Activated T-helper 17 cell treated with anti-CD3 and anti-CD28 coated beads, Interleukin-2, amount 50 U/mL, for 72 hours (primary cell): ENCODE data around the gene RGS5. TPM values are rescaled to one million over a fixed set of nuclear protein-coding genes. Genes with fewer than 3 reads are reported as not detected.

Experiments used
- ATAC-seq: fragments of 150-1000 bp; cut with Tn5 transposase; replicated peaks from 2 replicates; pipeline ENCODE4 v1.10.0; 2021; ENCODE audit warnings: mild to moderate bottlenecking, moderate library complexity
- H3K27ac Mint-ChIP-seq: one replicate; pipeline ENCODE4 v1.8.0; 2022; ENCODE audit warnings: mixed read lengths
- H3K27me3 Mint-ChIP-seq: one replicate; pipeline ENCODE4 v1.8.0; 2022; ENCODE audit warnings: mixed read lengths
- H3K36me3 Mint-ChIP-seq: one replicate; pipeline ENCODE4 v1.8.0; 2022; ENCODE audit warnings: low read depth, mild to moderate bottlenecking, mixed read lengths
- H3K4me1 Mint-ChIP-seq: one replicate; pipeline ENCODE4 v1.8.0; 2022; ENCODE audit warnings: mixed read lengths
- H3K4me3 Mint-ChIP-seq: one replicate; pipeline ENCODE4 v1.8.0; 2022; ENCODE audit warnings: mild to moderate bottlenecking, mixed read lengths
- H3K9me3 Mint-ChIP-seq: one replicate; pipeline ENCODE4 v1.8.0; 2022; ENCODE audit warnings: mixed read lengths
- total RNA-seq, 2 donors: library from RNA; stranded (reverse); gene quantifications; one replicate each; pipeline ENCODE4 v1.2.3, GENCODE V29; 2022

The RGS5 gene
- total RNA-seq, 2 donors from 2014 or later: 1.1 to 1.6 TPM

- no peaks in the 10 kb centered on the region for H3K36me3 Mint-ChIP-seq
- H3K9me3 Mint-ChIP-seq: no peaks in the 10 kb centered on the region
- H3K4me1 Mint-ChIP-seq: no peaks in the 10 kb centered on the region
- no peak overlapping the region for H3K4me3 Mint-ChIP-seq
- no peaks in the 10 kb centered on the region for H3K27me3 Mint-ChIP-seq
- no peak overlapping the region for H3K27ac Mint-ChIP-seq
- ATAC-seq: no peak
Measured at GRCh38 chr1:163144418-163144817, 58.3 kb downstream of the RGS5 start.

- no peaks in the 10 kb centered on the region for H3K36me3 Mint-ChIP-seq
- no peak for ATAC-seq
- H3K4me1 Mint-ChIP-seq: no peaks in the 10 kb centered on the region
- H3K9me3 Mint-ChIP-seq: no peaks in the 10 kb centered on the region
- H3K4me3 Mint-ChIP-seq: no peak overlapping the region
- H3K27ac Mint-ChIP-seq: no peak overlapping the region
- H3K27me3 Mint-ChIP-seq: no peaks in the 10 kb centered on the region
Measured at GRCh38 chr1:163142152-163142551, 60.6 kb downstream of the RGS5 start.

DNA sequence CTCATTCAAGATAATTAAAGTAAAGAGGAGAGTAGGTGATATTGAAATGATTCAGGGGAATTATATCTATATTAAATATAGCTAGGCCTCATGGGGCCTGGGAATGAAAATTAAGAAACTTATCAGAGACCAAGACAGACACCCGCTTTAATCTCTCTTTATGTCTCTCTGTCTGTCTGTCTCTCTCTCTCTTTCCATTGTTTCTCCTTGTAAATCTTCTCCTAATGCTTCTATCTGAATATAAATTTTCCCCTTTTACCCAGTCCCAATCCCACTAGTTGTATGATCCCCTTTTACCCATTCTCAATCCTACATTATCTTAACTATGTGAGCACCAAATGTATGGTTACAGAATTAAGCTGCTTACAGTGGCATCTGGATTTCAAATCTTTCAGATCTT is 61.2 kb downstream of the RGS5 start:
- Mint-ChIP-seq H3K4me3 (no peak overlapping the region), H3K27me3 (no peaks in the 10 kb centered on the region), H3K36me3 (no peaks in the 10 kb centered on the region), H3K27ac (no peak overlapping the region), H3K4me1 (no peaks in the 10 kb centered on the region), H3K9me3 (no peaks in the 10 kb centered on the region)
- ATAC-seq: no peak

GRCh38 chr1:163137556-163138265 is 65.0 kb downstream of the RGS5 start:
- no peak for ATAC-seq
- no peaks in the 10 kb centered on the region for H3K27me3 Mint-ChIP-seq
- H3K4me1 Mint-ChIP-seq: no peaks in the 10 kb centered on the region
- no peaks in the 10 kb centered on the region for H3K9me3 Mint-ChIP-seq
- no peaks in the 10 kb centered on the region for H3K36me3 Mint-ChIP-seq
- no peak overlapping the region for H3K27ac Mint-ChIP-seq
- no peak overlapping the region for H3K4me3 Mint-ChIP-seq

DNA sequence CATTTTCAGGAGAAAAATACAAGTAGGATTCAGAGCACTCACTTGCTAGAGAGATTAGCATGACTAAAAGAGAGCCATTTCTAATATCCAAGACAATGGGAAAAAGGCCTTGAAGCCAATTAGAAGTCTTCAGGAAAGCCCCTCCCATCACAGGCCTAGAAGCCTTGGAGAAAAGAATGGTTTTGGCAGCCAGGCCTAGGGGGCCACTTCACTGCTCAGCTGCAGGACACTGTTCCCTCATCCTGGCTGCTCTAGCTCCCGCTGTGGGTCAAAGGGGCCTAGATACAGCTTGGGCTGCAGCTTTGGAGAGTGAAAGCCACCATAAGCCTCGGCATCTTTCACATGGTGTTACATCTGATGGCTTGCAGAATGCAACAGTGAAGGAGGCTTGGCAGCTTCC is 70.7 kb downstream of the RGS5 start:
- H3K4me1 Mint-ChIP-seq: no peaks in the 10 kb centered on the region
- peaks cover 4% of the 10 kb centered on the region for H3K27me3 Mint-ChIP-seq

DNA sequence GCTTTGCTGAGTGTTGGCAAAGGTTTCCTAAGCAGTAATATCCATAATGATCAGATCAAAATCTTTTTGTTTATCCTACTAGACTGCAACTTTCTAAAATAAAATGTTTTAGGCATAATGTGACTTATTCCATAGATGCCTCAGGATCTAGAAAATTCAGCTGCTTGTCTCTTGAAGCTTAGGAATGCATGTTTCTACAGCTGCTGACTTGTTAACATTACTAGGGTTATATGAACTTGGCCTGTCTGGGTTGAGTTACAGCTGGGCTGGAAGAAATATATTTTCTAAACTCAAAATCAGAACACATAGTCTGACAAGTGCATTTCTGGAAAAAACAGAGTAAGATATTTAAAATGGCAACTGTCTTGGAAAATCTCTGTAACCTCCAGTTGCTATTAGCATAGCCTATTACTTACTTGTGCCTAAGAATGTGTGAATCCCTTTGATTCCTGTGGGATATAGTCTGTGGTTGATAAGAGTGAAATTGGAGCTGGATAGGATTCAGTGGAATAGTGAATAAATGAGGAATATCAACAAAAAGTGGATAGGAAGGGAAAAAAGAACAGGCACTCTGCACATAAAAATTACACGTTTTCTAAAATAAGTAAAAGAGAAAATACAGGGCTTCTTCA is 72.4 kb downstream of the RGS5 start:
- Mint-ChIP-seq H3K9me3 (no peaks in the 10 kb centered on the region), H3K27me3 (peaks cover 4% of the 10 kb centered on the region), H3K36me3 (no peaks in the 10 kb centered on the region), H3K27ac (no peak overlapping the region), H3K4me3 (no peak overlapping the region), H3K4me1 (no peaks in the 10 kb centered on the region)
- no peak for ATAC-seq

More for the DNA sequence above, 70.7 kb downstream of the RGS5 start:
- no peak for ATAC-seq
- Mint-ChIP-seq H3K27ac (no peak overlapping the region), H3K36me3 (no peaks in the 10 kb centered on the region), H3K4me3 (no peak overlapping the region), H3K9me3 (no peaks in the 10 kb centered on the region)

DNA sequence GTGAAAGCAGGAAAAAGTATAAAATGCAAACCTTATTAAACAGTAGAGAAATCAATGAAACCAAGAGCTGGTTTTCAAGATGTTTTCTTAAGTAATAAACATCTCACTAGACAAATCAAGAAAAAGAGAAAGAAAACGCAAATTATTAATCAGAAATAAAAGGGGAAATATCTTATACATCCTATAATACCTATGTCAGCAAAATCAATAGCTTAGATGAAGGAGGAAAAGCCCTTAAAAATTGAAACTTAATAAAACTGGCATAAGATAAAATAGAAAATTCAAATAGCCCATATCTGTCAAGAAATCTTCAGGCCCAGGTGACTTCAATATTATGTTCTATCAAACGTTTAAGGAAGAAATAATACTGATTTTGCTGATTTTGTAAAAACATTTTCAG is 74.4 kb downstream of the RGS5 start:
- Mint-ChIP-seq H3K27ac (no peak overlapping the region), H3K4me3 (no peak overlapping the region), H3K9me3 (no peaks in the 10 kb centered on the region), H3K4me1 (no peaks in the 10 kb centered on the region), H3K36me3 (no peaks in the 10 kb centered on the region), H3K27me3 (peaks cover 4% of the 10 kb centered on the region)
- no peak for ATAC-seq

DNA sequence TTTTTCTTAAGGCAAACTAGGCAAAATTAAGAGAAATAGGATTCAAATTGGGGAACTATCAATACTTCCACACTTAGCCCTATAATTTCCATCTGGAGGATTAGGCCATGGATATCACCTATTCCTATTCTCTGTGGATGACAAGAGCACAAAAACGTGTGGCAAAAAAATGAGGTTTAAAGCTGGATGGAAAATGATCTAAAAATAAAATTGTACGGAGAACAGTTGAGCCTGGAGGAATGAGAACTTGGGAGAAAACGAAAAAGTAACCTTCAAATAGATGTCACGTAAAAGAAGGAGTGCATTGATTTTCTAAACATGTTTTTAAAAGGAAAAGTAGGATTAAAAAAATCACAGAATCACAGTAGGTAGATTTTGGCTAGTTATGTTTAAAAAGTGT is 77.9 kb downstream of the RGS5 start:
- Mint-ChIP-seq H3K4me1 (no peaks in the 10 kb centered on the region), H3K9me3 (no peaks in the 10 kb centered on the region), H3K27me3 (no peaks in the 10 kb centered on the region), H3K27ac (no peak overlapping the region), H3K4me3 (no peak overlapping the region), H3K36me3 (no peaks in the 10 kb centered on the region)
- ATAC-seq: no peak

GRCh38 chr1:163120372-163120771 is 82.3 kb downstream of the RGS5 start:
- Mint-ChIP-seq H3K9me3 (no peaks in the 10 kb centered on the region), H3K27ac (no peak overlapping the region), H3K27me3 (peaks cover 5% of the 10 kb centered on the region), H3K36me3 (no peaks in the 10 kb centered on the region), H3K4me3 (no peak overlapping the region), H3K4me1 (no peaks in the 10 kb centered on the region)
- ATAC-seq: no peak

- Mint-ChIP-seq H3K4me3 (no peak overlapping the region), H3K36me3 (no peaks in the 10 kb centered on the region), H3K9me3 (no peaks in the 10 kb centered on the region), H3K27ac (no peak overlapping the region), H3K4me1 (no peaks in the 10 kb centered on the region), H3K27me3 (peaks cover 5% of the 10 kb centered on the region)
- ATAC-seq: no peak
Measured at GRCh38 chr1:163119707-163120106, 83.0 kb downstream of the RGS5 start.

DNA sequence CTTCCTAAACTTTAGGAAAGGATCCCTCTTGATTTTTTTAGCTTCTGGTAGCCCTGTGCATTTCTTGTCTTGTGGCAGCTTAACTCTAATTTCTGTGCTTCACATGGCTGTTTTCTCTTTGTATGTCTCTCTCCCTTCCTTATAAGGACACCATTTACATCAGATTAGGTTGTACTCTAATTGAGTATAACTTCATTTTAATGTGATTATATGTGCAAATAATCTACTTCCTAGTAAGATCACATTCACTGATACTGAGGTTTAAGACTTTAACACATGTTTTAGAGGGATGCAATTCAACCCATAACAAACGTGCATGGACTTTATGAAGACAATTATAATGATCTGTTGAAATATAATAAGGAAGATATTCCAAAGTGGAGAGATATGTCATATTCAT is 86.8 kb downstream of the RGS5 start:
- Mint-ChIP-seq H3K4me1 (no peaks in the 10 kb centered on the region), H3K36me3 (no peaks in the 10 kb centered on the region), H3K27me3 (peaks cover 16% of the 10 kb centered on the region)

GRCh38 chr1:163107655-163108054 is 95.1 kb downstream of the RGS5 start:
- H3K27ac Mint-ChIP-seq: no peak overlapping the region
- peaks cover 19% of the 10 kb centered on the region for H3K27me3 Mint-ChIP-seq
- peaks cover 3% of the 10 kb centered on the region for H3K9me3 Mint-ChIP-seq
- no peaks in the 10 kb centered on the region for H3K36me3 Mint-ChIP-seq
- no peaks in the 10 kb centered on the region for H3K4me1 Mint-ChIP-seq
- ATAC-seq: no peak
- H3K4me3 Mint-ChIP-seq: no peak overlapping the region

More for the DNA sequence above, 86.8 kb downstream of the RGS5 start:
- no peak overlapping the region for H3K4me3 Mint-ChIP-seq
- ATAC-seq: no peak
- no peak overlapping the region for H3K27ac Mint-ChIP-seq
- no peaks in the 10 kb centered on the region for H3K9me3 Mint-ChIP-seq

- Mint-ChIP-seq H3K4me1 (no peaks in the 10 kb centered on the region), H3K4me3 (no peak overlapping the region)
Measured at GRCh38 chr1:163106364-163106987, 96.2 kb downstream of the RGS5 start.

GRCh38 chr1:163104385-163105099 is 98.2 kb downstream of the RGS5 start:
- no peaks in the 10 kb centered on the region for H3K36me3 Mint-ChIP-seq
- no peaks in the 10 kb centered on the region for H3K9me3 Mint-ChIP-seq
- no peak overlapping the region for H3K4me3 Mint-ChIP-seq
- no peak for ATAC-seq
- no peaks in the 10 kb centered on the region for H3K4me1 Mint-ChIP-seq
- H3K27me3 Mint-ChIP-seq: peaks cover 17% of the 10 kb centered on the region
- no peak overlapping the region for H3K27ac Mint-ChIP-seq

More at GRCh38 chr1:163106364-163106987, 96.2 kb downstream of the RGS5 start:
- Mint-ChIP-seq H3K36me3 (no peaks in the 10 kb centered on the region), H3K27ac (no peak overlapping the region), H3K9me3 (peaks cover 3% of the 10 kb centered on the region), H3K27me3 (peaks cover 17% of the 10 kb centered on the region)
- ATAC-seq: no peak
